ENCODE measurements around the gene DBP. TPM values are rescaled to one million over a fixed set of nuclear protein-coding genes. Genes with fewer than 3 reads are reported as not detected.

Gene DBP
- total and polyA plus RNA-seq, 2 of the 13 experiments (the other 11 are each of a cell fraction or from before 2014, with no cell fraction given) = 1.7 to 5.8 TPM

DNA sequence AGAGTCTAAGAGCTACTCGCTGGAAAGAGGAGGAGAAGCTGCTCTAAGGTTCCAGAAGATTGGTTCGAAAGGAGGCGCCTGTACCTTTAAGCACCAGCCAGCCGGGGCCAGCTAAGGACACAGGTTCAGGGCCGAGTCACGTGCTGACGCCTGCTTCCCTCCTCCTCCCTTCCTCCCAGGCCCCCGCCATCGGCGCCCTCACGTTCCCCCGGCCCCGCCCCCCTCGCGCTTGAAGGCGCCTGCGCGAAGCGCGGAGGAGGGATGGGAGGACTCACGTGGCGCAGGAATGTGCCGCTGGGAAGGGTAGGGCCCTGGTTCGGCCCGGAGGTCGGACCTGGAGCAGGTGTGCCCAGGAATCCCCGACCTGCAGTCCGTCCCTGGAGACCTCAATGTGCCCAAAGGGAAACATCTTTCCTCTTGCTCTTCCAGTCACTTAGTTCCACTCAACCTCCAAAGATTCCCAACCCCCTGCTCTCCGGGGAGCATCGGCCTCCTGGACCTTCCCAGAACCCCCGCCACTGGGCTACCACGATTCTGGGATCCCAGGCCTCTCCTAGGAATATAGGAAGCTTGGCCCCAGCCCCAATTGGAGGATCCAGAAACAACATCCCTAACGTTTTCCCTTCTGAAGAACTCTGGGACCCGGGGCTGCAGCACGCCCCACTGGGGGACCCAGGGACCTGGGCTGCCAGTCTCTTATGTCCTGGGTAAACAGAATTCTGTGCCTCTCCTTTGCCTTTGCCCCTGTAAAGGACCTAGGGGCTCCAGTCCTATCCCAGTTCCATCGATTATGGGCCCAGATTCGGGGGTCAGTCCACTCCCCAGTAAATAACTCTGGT, 2.5 kb downstream of the DBP start (continued):
- TF ChIP-seq MEIS1 (CRISPR knock-in tag; IDR thresholded peaks at IDR 0.05; ENCODE audit: borderline replicate concordance) = no peak
- TF ChIP-seq JDP2 (CRISPR knock-in tag; IDR thresholded peaks at IDR 0.05; ENCODE audit: borderline replicate concordance) = no peak
- no peak for TF ChIP-seq MATR3 (CRISPR knock-in tag; IDR thresholded peaks at IDR 0.05)
- TF ChIP-seq, protein P1, sequence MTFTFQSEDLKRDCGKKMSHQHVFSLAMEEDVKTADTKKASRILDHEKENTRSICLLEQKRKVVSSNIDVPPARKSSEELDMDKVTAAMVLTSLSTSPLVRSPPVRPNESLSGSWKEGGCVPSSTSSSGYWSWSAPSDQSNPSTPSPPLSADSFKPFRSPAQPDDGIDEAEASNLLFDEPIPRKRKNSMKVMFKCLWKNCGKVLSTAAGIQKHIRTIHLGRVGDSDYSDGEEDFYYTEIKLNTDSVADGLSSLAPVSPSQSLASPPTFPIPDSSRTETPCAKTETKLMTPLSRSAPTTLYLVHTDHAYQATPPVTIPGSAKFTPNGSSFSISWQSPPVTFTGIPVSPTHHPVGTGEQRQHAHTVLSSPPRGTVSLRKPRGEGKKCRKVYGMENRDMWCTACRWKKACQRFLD (CRISPR knock-in tag; IDR thresholded peaks at IDR 0.05; ENCODE audit: borderline replicate concordance) = 0 out of 2 replicates have a peak, but pooled peaks have one; percentile 4
- TF ChIP-seq ZFP37 (CRISPR knock-in tag; IDR thresholded peaks at IDR 0.05; ENCODE audit: borderline replicate concordance) = peak; percentile 56; the same call in 1 of the 2 replicates
- TF ChIP-seq SETDB1 (CRISPR knock-in tag; IDR thresholded peaks at IDR 0.05; ENCODE audit: borderline replicate concordance) = no peak
- no peak for TF ChIP-seq CBX5 (CRISPR knock-in tag; IDR thresholded peaks at IDR 0.05; ENCODE audit: borderline replicate concordance)
- TF ChIP-seq ASH2L (IDR thresholded peaks at IDR 0.05; ENCODE audit: insufficient read length, low read depth, low read length) = no peak
- TF ChIP-seq ZIK1 (CRISPR knock-in tag; IDR thresholded peaks at IDR 0.05; ENCODE audit: borderline replicate concordance, low read depth) = 0 out of 2 replicates have a peak, but pooled peaks have one; percentile 59
- no peak for TF ChIP-seq POLR2AphosphoS2 (IDR thresholded peaks at IDR 0.05; ENCODE audit: low read depth, low read length)
- TF ChIP-seq MIXL1 (CRISPR knock-in tag; IDR thresholded peaks at IDR 0.05) = no peak
- TF ChIP-seq, protein P2, sequence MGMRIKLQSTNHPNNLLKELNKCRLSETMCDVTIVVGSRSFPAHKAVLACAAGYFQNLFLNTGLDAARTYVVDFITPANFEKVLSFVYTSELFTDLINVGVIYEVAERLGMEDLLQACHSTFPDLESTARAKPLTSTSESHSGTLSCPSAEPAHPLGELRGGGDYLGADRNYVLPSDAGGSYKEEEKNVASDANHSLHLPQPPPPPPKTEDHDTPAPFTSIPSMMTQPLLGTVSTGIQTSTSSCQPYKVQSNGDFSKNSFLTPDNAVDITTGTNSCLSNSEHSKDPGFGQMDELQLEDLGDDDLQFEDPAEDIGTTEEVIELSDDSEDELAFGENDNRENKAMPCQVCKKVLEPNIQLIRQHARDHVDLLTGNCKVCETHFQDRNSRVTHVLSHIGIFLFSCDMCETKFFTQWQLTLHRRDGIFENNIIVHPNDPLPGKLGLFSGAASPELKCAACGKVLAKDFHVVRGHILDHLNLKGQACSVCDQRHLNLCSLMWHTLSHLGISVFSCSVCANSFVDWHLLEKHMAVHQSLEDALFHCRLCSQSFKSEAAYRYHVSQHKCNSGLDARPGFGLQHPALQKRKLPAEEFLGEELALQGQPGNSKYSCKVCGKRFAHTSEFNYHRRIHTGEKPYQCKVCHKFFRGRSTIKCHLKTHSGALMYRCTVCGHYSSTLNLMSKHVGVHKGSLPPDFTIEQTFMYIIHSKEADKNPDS (CRISPR knock-in tag; IDR thresholded peaks at IDR 0.05) = no peak
- no peak for TF ChIP-seq NBN (conservative IDR thresholded peaks at IDR 0.05)
- no peak for TF ChIP-seq POGZ (CRISPR knock-in tag; IDR thresholded peaks at IDR 0.05)
- TF ChIP-seq, protein P3, sequence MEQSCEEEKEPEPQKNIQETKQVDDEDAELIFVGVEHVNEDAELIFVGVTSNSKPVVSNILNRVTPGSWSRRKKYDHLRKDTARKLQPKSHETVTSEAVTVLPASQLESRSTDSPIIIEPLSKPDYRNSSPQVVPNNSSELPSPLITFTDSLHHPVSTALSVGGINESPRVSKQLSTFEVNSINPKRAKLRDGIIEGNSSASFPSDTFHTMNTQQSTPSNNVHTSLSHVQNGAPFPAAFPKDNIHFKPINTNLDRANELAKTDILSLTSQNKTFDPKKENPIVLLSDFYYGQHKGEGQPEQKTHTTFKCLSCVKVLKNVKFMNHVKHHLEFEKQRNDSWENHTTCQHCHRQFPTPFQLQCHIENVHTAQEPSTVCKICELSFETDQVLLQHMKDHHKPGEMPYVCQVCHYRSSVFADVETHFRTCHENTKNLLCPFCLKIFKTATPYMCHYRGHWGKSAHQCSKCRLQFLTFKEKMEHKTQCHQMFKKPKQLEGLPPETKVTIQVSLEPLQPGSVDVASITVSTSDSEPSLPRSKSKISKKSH (CRISPR knock-in tag; IDR thresholded peaks at IDR 0.05; ENCODE audit: borderline replicate concordance) = peak; percentile 87

Measured in HepG2 (cell line).